CD4-positive, alpha-beta T cell treated with Interleukin-15 for 4 hours (primary cell): Measurements from ENCODE around the gene CZIB.
A peak's percentile ranks its signal among the peaks of the same experiment; 100 is the strongest.

Experiments used
- DNase-seq: peaks from one replicate; pipeline ENCODE4 v3.0.0-alpha.2; 2020; ENCODE audit warnings: low spot score

Gene CZIB

DNA sequence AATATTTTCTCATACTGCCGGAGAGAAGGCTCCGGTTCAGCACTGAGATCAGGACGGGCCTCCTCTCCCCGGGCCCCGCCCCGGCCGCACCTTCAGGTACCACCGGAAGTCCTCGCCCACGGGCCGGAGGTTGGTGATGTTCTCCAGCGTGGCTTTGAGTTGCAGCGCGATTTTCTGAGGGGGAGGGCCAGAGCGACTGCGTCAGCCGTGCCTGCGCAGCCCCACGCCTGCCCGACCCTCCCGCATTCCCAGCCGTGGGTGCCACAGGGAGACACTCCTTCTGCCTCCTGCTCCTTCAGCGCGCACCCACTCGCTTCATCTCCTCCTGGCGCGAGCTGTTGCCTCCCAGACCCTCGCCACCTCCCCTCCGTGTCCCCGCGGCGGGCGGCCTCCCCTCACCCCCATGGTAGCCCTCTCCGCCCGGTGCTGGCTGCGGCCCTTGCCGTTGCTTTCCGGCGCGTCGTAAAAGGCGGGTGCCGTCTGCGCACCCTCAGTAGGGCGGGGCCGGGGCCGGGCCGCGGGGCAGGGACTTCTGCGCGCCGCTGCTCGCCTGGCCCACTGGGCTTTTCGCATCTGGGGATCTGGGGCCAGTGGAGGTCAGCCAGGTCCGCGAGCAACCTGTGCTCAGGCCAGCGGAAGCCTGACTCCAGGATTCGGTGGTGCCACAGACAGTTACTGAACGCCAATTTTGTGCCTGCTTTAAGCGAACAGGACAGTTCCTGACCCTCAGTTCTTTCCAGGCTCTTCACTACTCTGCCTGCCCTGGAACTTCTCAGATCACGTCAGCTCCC is at the start of gene CZIB:
TSS of gene CZIB (minus strand) at position 464 of the 791 bp plus-strand sequence. CDS start at position 405, 59 bp downstream.
- DNase-seq, result peak; percentile 92

DNA sequence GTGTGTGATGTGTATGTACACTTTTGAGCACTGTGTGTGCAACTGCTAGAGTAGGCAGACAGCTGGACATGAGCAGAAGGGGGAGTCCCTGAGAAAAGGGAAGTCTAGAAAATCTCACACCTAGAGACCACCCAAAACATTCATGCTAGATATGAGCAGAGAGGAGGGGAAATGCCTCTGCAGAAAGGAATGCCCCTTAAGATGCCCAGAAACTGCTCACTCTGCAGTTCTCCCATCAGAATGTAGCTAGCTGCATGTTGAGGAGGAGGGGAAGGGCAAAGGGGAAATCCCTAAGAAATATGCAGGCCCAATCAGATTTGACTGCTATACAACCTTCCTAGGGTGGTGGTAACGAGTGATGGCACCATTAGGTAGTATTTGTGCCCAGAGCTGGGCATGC is 49.7 kb upstream of the CZIB start:
- DNase-seq, result no peak

- no peak for DNase-seq
Measured at GRCh38 chr1:53267761-53268160, 47.3 kb upstream of the CZIB start.

DNA sequence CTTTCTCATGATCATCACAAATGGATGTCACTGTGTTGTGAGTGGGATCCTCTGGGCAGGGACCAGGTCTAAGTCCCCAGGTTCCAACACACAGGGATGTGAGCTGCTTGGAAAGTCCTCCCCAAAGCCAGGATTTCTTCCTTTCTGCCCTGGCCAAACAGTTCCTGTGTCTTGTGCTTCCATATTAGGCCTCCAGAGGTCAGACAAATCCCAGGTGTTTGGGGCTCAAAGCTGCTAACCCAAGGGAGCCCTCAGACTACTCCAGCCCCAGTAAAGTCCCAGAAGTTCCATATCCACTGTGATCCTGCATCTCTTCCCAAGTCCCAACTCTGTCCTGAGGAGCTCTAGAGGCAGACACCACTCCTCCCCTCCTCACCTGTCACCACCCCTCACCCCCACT is 45.6 kb upstream of the CZIB start:
- DNase-seq, result no peak

DNA sequence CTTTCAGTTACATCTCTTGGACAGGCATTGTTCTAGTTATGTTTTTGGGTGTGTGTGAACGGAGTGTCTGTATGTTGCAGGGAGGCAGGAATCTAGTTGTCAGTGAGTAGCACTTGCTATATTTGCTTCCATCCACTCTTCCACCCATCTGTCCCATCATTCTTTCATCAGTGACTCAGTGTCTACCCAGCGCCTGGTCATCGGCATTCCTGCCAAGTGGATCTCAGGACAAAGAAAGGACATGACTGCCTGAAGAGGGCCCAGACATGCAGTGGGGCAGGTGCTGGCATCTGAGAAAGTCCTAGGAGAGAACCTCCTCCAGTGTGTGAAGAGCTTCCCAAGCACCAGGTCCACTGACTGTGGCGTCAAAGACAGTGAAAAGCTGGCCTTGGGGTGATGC is 45.1 kb upstream of the CZIB start:
- DNase-seq, result no peak

- DNase-seq, result no peak
Measured at GRCh38 chr1:53264048-53264447, 43.6 kb upstream of the CZIB start.

DNA sequence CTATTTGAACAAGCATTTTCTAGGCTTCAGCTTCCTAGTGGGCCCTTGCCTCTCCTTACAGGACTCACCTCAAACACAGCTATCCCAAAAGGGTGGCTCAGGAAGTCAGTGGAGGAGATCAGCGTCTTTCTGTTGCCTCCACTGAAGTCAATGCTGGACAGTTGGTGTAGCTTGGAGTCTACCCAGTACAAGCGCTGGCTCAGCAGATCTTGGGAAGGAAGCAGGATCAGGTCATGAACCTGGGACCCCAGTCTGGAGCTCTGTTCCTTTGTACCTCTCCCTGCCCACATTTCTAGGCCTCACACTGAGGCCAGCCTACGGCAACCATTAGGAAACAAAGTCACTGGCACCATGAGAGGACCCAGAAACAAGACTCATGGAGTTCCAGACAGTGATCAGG is 41.6 kb upstream of the CZIB start:
- no peak for DNase-seq

- DNase-seq, result no peak
Measured at GRCh38 chr1:53260631-53261247, 40.3 kb upstream of the CZIB start.

- no peak for DNase-seq
Measured at GRCh38 chr1:53259932-53260331, 39.5 kb upstream of the CZIB start.

- DNase-seq, result no peak
Measured at GRCh38 chr1:53258216-53258615, 37.8 kb upstream of the CZIB start.

DNA sequence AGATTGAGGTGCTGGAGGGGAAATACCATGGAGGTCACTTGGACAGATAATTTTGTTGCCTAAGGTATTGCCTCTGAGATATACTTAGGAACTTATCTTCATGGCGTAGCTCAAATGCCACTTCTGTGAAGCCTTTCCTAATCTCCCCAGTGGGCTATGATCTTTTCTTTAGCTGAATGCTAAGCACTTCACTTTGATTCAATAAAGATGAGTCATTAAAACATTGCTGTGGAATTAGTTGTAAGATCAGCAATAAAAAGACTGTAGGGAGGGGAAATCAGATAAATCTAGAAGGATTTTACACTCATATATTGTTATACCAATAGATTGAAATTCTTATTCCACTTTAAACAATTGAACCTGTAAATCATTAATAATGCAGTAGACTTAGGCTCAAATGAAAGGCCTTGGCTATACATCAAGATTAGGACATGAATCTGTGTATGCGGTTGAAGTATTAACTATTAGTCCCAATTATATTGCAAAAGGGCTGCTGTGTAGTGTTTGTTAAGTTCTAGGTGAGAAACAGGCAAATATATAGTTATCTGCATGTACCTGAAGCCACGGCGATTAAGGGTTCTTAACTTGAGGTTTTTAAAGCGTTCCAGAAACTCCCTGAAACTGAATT is 37.1 kb upstream of the CZIB start:
- no peak for DNase-seq

DNA sequence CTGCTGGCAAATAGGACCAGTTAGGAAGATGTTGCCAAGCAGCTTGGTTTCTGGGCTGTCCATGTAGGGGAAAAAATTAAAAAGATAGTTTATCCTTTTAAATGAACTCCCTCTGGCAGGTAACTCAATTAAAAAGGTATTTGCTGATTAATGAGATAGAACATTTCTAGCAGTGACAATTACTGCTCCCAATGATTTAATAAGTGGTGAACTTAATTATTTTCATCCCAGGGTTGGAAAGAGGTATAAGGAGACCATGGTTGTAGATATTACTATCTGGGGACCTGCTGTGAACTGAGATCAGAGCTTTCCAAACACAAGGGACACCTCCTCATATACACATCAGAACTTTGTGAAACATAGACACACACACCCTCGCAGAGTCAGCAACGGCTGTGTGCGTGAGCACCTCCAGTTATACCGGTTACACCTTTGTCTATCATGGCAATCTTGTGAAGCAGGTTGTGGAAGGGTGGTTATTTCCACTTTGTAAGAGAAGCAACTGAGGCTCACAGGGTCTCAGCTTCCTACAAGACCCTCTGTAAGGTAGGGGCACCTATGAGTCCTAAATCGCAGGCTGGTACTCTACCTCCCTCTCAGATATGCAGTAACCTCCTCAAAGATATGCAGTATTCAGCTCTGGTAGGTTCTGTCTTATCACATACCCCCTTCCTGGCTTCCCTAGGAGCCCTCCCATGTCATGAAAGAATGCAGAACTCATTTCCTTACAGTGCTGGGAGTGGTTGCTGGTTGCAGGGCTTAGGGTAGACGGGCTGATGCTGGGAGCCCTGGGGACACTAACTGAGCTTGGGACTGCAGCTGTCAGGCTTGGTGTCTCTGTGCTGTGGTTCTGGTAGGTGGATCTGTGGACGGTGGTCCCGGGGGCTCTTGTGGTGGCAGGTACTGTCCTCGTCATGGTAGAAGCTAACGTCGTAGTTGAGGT is 36.3 kb upstream of the CZIB start:
- no peak for DNase-seq

- no peak for DNase-seq
Measured at GRCh38 chr1:53255031-53255430, 34.6 kb upstream of the CZIB start.

DNA sequence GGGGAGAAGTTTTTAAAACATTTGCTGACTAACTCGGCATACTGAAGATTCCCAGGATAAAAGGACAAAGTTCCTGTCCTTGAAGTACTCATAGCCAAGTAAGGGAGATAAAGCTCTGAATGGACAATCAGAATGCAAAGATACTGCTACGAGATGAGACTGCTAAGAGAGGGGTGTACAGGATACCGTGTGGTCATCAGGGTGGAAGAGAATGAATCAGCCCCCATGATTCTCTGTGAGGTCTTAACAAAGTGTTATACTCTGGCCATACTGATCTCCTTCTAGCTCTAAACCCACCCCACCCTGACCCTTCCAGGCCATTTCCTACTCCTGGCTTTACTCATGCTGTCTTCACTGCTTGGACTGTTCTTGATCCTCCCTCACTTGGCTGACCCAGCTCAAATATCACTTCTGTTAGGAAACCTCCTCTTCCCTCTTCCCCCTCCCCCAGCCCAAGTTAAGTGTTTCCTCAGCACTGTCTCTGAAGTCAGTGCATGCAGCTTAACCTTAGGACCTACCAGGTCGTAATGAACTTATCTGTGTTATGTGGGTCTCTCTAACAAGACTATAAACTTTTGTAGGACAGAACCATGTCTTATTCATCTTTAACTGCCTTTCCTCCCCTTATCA is 33.7 kb upstream of the CZIB start:
- DNase-seq, result no peak

DNA sequence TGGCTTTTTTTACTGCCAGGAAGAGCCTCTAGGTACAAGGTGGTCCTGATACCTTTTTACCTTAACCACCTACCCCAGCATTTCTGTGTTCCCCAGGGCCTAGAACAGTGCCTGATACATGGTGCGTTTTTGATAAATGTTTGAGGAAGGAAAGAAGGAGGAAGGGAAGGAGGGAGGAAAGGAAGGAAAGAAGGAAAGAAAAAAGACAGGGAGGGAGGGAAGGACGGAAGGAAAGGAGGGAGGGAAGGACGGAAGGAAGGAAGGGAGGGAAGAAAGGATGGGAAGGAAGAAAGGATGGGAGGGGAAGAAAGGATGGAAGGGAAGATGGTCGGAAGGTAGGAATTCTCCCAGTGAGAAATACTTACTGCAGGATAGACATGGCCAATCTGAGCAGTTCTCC is 29.9 kb upstream of the CZIB start:
- no peak for DNase-seq

DNA sequence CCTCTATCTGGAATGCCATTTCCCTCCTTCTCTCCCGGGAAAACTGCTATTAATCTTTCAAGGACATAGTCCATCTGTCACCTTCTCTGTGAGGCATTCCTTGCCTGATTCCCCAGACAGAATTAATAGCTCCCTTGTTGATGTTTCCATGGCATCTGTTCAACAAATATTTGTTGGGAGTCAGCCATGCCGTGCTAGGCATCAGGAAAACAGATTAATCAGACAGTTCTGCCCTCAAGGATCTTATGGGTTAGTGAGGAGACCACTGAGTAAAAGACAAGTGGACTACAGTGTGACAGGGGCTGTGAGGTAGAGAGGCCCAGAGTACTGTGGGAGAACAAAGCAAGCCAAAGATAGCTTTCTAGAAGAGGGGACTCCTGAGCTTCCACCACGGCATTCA is 29.3 kb upstream of the CZIB start:
- no peak for DNase-seq

DNA sequence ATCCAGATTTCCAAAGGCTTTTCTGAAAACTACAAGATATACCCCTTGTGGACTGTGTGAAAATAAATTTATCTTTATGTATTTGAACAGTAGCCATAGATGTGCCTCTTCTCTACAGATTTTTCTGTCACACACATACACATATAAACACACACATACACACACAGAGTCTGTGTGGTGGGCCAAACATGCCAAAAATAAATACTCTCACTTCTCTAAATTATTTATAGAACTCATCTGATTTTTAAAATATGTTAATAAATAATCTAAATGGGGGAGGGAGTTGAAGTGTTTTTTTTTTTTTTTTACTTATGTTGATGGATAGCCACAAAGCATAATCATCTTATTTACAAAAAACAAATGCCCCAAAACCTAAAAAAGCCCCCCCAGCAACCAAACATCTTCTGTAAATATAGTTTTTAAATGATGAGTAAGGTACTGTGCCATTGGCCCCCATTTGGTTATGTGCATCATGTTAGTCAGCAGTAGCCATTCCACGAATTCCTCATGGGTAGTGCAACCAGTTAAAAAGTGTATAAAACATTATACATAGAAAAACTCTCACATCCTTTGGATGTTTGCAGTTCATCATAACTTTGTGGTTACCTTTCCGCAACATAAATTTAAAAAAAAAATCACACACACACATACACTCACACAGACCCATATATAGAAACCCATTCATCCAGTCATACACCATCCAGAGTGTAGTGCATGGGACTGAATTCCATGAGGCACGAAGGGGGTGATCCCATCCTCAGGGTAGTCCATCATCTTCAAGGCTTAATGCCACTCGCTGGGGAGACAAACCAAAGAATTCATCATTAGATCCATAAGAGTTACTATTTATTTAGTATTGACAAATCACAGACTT is 26.1 kb upstream of the CZIB start:
- no peak for DNase-seq

DNA sequence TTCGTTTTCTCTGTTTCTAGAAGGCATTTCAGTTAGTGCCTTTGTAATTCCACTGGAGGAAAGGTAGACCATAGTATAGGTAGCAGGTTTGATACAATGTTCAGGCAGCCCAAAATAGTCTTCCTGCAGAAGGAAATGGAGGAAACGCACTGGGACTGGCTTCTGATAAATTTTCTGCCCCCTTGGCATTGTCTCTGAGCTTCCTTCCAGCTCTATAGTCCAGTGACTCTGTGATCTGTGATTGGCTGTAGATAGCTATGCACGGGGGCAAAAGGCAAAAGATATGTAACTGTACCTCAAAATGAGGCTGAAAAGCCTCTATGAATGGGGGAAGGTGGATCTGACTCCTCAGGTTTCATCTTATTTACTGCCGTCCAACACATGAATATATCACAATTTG is 23.7 kb upstream of the CZIB start:
- no peak for DNase-seq

DNA sequence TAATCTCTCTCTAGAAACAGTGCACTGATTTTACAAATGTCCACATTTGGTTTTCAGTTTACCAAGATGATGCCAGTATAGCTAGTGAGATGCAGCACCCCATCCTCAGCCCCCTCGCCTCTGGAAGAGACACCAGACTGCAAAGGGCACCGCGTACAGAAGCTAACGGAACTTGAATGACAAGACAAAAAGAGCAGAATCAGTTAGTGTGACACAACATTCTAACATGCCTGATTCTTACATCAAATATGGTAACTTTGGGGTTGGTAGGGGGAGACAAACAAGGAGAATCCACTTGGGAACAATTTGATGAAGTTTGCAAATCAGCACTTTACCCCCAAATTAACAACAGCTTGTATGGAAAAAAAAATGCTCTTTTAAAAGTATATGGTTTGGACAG is 21.9 kb upstream of the CZIB start:
- no peak for DNase-seq

GRCh38 chr1:53241828-53242227 is 21.4 kb upstream of the CZIB start:
- no peak for DNase-seq
